ENCODE results near the gene TNXB. TPM values are rescaled to one million over a fixed set of nuclear protein-coding genes. Genes with fewer than 3 reads are reported as not detected.
A peak's percentile ranks its signal among the peaks of the same experiment; 100 is the strongest.

TNXB gene
- total RNA-seq, 3 donors from 2014 or later: 20.1 to 87.0 (median 36.9) TPM

DNA sequence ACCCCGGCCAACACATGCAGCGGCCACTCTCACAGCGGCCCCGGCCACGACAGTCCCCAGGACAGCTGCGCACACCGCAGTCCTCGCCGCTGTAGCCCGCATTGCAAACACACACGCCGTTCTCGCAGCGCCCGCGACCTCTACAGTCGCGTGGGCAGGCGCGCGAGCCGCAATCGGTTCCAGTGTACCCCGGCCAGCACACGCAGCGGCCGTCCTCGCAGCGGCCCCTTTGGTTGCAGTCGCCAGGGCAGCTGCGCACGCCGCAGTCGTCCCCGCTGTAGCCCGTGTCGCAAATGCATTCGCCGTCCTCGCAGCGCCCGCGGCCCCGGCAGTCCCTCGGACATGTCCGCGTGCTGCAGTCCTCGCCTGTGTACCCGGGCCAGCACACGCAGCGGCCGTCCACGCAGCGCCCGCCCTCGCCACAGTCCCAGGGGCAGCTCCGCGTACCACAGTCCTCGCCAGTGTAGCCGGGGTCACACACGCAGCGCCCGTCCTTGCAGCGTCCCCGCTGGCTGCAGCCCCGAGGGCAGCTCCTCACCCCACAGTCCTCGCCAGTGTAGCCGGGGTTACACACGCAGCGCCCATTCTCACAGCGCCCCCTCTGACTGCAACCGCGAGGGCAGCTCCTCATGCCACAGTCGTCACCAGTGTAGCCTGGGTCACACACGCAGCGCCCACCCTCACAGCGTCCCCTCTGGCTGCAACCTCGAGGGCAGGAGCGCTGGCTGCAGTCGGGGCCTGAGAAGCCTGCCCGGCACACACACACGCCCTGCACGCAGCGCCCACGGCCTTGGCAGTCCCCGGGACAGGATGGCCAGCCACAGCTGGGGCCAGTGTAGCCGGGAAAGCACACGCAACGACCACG is 12.5 kb downstream of the TNXB start:
- no peak overlapping the region for H3K4me3 ChIP-seq
- no peaks in the 10 kb centered on the region for H3K36me3 ChIP-seq (ENCODE audit: low read depth)
- ATAC-seq: peak; percentile 27
- peak in 1 of 3 donors; percentile 47 for DNase-seq
- peaks cover 10% of the 10 kb centered on the region for H3K4me1 ChIP-seq (ENCODE audit: low read depth)
- H3K9me3 ChIP-seq: no peaks in the 10 kb centered on the region
- intact Hi-C loops (cut with DNase I, micrococcal nuclease): no loop called here
- TF ChIP-seq, protein P1, sequence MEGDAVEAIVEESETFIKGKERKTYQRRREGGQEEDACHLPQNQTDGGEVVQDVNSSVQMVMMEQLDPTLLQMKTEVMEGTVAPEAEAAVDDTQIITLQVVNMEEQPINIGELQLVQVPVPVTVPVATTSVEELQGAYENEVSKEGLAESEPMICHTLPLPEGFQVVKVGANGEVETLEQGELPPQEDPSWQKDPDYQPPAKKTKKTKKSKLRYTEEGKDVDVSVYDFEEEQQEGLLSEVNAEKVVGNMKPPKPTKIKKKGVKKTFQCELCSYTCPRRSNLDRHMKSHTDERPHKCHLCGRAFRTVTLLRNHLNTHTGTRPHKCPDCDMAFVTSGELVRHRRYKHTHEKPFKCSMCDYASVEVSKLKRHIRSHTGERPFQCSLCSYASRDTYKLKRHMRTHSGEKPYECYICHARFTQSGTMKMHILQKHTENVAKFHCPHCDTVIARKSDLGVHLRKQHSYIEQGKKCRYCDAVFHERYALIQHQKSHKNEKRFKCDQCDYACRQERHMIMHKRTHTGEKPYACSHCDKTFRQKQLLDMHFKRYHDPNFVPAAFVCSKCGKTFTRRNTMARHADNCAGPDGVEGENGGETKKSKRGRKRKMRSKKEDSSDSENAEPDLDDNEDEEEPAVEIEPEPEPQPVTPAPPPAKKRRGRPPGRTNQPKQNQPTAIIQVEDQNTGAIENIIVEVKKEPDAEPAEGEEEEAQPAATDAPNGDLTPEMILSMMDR (IDR thresholded peaks at IDR 0.05): no peak

DNA sequence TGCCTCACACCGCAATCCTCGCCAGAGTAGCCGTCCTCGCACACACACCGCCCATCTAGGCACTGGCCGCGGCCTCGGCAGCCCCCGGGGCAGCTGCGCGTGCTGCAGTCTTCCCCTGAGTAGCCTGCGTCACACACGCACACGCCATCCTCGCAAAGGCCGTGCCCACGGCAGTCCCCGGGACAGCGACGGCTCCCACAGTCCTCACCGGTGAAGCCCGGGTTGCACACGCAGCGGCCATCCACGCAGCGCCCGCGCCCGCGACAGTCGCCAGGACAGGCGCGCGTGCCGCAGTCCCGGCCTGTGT is 13.1 kb downstream of the TNXB start:
- DNase-seq (no peak), ATAC-seq (no peak)
- Histone ChIP-seq H3K9me3 (no peaks in the 10 kb centered on the region), H3K4me1 (ENCODE audit: low read depth) (peaks cover 10% of the 10 kb centered on the region), H3K4me3 (no peak overlapping the region), H3K36me3 (ENCODE audit: low read depth) (no peaks in the 10 kb centered on the region)
- TF ChIP-seq, protein P1 (IDR thresholded peaks at IDR 0.05): no peak
- intact Hi-C loops (cut with DNase I, micrococcal nuclease): no loop called here

DNA sequence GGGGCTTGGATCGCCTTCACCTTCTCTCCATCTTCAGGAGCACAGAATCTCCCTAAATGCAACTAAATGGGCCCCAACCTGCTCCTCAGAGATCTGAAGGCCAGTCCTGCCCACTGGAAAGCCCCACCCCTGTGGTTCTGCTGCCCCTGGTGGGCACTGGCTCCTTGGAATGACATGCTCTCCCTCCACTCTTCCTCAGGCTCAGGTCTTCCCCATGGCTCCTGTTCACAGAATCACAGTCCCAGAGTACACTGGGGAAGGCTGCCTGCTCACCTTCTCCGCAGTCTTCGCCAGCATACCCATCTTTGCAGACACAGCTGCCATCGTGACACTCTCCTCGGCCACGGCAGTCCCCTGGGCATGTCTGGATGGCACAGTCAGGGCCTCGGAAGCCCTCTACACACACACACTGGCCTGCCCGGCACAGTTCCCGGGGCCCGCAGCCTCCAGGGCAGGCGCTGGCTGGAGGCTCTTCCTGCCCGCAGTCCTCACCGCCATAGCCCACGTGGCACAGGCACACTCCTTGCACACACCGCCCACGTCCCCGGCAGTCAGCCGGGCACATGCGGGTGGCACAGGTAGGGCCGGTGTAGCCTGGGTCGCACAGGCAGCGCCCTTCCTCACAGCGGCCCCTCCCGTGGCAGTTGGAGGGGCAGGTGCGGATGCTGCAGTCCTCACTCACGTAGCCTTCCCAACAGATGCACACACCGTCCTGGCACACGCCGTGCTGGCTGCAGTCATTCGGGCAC is 13.6 kb downstream of the TNXB start:
- H3K36me3 ChIP-seq (ENCODE audit: low read depth): no peaks in the 10 kb centered on the region
- intact Hi-C loops (cut with DNase I, micrococcal nuclease): no loop called here
- TF ChIP-seq, protein P1 (IDR thresholded peaks at IDR 0.05): no peak
- H3K9me3 ChIP-seq: no peaks in the 10 kb centered on the region
- H3K4me1 ChIP-seq (ENCODE audit: low read depth): peaks cover 10% of the 10 kb centered on the region
- no peak overlapping the region for H3K4me3 ChIP-seq
- ATAC-seq (peak; percentile 44), DNase-seq (peak in 1 of 3 donors; percentile 37)

DNA sequence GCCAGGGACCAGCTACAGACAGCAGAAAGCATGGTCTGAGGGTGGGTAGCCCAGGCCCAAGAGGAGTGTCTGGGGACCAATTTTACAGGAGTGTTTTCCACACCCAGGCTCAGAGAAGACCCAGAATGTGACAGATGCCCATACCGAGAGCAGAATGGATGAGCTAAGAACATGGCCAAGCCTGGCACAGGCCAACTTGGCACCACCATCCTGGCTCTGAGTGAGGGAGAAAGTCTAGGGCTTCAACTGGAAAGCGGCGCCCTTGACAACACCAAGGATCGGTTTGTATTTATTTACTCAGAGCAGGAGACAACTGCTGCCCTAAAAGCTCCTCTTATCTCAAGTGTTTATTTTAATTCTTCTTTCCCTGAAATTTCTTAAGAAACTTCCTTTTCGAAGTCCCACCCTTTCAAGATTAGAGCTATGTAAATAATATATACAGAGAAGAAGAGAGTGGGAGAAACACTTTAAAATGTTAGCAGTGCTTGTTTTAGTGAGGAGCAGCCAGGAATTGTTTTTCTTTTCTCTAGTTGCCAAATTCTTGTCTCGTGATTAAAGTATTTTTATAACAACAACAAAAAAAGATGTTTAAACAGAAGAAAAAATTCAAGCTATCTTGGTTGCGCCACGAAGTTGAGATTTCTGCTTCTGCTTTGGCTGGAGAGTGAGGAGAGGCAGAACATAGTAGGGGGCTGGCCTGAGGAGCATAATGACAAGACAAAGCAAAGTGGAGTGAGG is 16.2 kb downstream of the TNXB start:
- TF ChIP-seq, protein P1 (IDR thresholded peaks at IDR 0.05): no peak
- DNase-seq: peak in 1 of 3 donors; percentile 43
- H3K9me3 ChIP-seq: no peaks in the 10 kb centered on the region
- H3K36me3 ChIP-seq (ENCODE audit: low read depth): no peaks in the 10 kb centered on the region
- intact Hi-C loops (cut with DNase I, micrococcal nuclease): no loop called here
- peak; percentile 8 for ATAC-seq
- peaks cover 10% of the 10 kb centered on the region for H3K4me1 ChIP-seq (ENCODE audit: low read depth)
- H3K4me3 ChIP-seq: no peak overlapping the region

DNA sequence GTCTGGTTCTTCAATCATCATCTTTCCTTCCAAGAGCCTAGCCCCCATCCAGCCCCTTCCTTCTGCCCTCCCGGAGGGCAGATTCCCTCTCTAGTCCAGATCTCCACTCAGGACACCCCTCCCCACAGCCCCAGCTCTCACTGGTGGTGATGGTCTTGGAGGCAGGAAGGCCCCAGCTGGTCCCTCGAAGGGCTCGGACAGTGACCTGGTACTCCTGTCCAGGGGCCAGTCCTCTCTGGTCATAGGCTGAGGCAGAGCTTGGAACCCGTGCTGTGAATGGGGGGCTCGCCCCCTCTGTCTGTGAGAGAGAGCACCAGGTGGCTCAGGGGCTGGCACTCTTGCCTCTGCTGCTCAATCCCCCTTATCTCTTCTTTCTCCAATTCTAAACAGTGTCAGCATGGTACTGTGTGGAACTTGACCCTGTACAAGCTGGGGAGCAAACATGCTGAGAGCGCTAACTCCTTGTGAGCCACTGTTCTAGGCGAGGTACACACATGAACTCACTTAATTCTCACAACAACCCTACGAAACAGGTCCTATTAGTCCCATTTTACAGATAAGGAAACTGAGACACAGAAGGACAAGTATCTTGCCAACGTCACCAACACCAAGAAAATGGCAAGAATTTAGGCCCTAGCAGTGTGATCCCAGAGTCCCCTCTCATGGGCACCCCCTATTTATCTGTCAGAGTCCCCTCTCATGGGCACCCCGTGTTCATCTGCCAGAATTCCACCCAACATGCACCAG is 19.9 kb downstream of the TNXB start:
- no peak for DNase-seq
- Histone ChIP-seq H3K36me3 (ENCODE audit: low read depth) (no peaks in the 10 kb centered on the region), H3K4me1 (ENCODE audit: low read depth) (peaks cover 13% of the 10 kb centered on the region), H3K4me3 (no peak overlapping the region), H3K9me3 (no peaks in the 10 kb centered on the region)
- TF ChIP-seq, protein P1 (IDR thresholded peaks at IDR 0.05): no peak
- intact Hi-C loops (cut with DNase I, micrococcal nuclease): no loop called here
- ATAC-seq: no peak
